ENCODE data around the gene FMNL2.

GRCh38 chr2:152475982-152476381 is 141.0 kb downstream of the FMNL2 start:
- TF ChIP-seq CTCF (IDR thresholded peaks at IDR 0.05) = no peak
- no peak for TF ChIP-seq POLR2AphosphoS5 (IDR thresholded peaks at IDR 0.05)

All from esophagus muscularis mucosa (tissue), 3 donors.